Endothelial cell of hepatic sinusoid (primary cell): Measurements from ENCODE around the gene ABCA12.

Source experiments
- in situ Hi-C: cut with HindIII; loops from 2 replicates; pipeline ENCODE4 v1.10.0; 2017; ENCODE audit warnings: low sequenced_read_pairs

Gene ABCA12

DNA sequence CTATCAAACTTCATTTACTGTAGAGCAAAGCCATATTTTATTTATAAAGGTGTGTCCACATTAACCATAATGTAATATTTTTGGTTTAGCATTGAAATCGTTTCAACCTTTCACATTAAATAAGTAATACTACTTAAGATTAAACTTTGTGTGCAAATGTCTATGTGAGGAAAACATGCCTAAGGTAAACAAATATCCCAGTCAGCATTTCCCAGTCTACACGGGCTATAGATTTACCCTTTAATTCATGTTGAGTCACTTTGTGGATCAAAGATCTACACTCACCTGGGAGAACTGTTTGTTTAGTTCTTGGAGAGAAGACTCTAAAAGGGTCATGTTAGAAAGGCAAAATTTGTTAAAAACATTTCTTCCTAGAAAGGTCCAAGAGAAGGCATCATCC, 89.1 kb downstream of the ABCA12 start:
- in situ Hi-C loops = no loop called here

DNA sequence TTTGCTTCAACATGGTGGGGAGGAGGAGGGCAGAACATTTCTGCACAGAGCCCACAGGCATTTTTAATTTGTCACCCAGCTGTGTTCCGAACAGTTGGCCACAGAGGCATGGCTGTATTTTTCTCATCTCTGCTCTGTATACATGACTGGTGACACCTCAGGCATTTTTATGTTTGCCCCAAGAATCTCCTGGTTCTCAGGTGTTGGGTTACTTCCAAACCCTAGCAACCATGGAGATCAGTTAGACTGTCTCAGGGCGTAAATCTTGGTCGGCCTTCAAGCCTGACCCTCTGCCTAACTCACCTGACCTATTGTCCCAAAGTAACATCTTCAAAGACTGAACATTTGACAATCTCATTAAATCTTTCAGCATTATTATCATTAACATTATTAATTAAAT, 100.0 kb downstream of the ABCA12 start:
- in situ Hi-C loops = no loop called here

DNA sequence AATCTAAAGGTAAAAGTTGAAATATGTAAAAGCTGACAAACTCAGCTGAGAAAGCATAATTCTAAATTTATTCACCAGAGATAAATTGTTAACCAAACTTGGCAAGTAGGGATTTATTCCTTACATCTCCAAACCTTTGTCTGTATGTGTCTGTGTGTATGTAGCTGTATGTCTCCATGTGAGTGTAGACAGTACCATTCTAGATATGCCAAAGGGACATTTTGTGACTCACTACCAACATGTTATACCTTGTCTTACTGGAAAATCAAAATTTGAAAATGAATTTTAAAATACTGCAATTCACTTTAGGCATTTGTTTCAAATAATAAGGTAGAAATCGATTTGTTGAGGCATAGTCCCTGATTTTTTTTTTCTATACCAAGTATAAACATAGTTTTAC, 102.1 kb downstream of the ABCA12 start:
- in situ Hi-C loops = no loop called here

DNA sequence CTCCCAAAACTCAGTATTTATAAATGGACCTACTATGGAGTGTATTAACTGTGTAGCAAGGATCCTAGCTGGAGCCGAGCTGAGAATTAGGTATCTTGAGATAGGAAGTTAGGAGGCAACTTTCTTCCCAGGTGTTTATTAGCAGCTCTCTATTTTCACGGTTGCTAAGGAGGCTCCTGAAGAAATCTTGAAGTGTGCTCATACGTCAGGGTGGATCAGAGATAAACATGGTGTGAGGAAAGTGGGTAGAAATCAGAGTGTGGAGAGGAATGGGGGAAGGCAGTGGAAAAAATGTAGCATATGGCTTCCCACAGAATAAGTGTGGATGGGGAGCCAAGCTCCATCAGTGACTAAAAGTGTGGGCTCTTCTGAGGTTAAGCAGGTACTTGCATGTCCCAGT, 104.3 kb downstream of the ABCA12 start:
- in situ Hi-C loops = no loop called here

DNA sequence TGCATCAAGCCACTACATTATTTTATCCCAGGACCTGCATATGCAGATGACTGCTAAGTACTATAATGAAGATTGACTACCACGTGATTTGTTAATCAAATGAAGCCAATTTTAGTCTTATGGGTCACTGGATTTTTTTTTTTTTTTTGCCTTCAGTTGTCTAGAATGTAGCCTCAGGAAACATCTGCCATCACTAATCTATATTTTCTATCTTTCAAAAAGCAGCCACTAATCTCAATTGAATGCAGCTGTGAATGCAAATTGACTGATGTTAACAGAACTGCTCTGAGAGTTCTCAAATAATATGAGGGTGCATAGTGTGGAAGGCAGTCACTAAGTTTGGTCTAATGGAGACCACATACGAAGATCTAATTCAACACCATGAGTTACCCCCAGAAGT, 106.3 kb downstream of the ABCA12 start:
- in situ Hi-C loops = no loop called here

DNA sequence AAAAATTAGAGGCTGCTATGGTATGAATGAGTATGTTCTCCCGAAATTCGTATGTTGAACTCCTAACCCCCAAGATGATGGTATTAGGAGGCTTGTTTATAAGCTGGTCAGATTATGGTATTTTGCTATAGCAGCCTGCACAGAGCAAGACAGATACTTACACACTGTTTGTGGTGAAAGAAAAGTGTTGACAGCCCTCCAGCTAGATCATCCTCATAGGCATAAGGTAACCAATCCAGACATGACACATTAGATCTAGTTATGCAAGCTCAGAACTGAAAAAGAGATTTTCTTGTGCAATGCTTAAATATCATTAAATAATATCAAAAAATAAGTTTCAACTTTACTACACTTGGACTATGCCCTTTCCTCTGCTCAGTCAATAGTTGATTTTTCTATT, 107.1 kb downstream of the ABCA12 start:
- in situ Hi-C loops = no loop called here

DNA sequence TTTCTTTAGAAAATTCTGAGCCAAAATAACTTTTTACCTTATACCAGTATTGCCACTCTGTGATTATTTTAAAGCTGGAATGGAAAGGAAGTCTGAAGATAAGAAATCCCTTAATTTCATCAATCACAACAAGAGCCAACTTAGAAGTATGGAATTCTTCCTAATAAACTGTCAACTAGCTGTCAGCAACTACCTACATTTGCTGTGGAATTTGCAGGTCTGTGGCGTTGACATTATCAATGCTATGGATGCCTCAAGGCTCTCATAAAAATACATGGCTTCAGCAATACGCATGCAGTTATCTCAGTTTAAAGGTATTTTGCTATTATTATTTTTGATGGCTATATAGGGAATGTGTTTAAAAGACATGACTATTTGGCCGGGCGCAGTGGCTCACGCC, 108.5 kb downstream of the ABCA12 start:
- in situ Hi-C loops = no loop called here

DNA sequence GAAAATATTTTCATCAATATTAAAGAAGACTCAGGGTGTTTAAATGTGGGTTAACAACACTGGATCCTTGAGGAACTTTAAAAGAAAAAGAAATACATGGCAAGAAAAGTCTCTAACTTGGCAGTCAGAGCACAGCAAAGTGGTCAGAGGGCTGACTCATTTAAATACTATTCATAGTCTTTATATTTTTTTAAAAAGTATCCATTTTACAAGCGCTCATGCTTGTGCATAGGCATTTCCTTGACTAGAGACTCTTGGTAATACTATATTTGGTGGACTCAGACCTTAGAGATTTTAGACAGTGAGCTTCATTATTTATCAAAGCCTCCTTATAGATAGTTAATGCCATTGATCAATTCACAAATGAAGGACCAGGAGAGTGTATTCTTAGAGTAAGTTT, 110.2 kb downstream of the ABCA12 start:
- in situ Hi-C loops = no loop called here

DNA sequence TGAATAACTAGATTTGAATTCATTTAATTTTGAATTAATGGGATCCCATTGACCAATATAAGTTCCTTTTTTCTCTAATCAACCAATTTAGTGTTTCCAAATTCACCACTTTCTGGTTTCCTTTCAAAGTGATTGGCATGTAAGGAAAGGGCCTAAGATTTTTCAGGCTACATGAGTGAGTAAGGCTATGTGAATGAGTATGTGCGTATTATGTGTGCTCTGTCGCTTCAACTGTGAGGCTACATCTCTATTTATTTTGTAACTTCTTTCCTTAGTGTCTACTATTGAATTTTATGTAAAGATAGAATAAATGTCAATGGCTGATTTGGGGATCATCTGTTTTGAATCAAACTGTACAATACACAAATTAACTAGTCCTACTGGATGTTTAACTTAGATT, 110.6 kb downstream of the ABCA12 start:
- in situ Hi-C loops = no loop called here

DNA sequence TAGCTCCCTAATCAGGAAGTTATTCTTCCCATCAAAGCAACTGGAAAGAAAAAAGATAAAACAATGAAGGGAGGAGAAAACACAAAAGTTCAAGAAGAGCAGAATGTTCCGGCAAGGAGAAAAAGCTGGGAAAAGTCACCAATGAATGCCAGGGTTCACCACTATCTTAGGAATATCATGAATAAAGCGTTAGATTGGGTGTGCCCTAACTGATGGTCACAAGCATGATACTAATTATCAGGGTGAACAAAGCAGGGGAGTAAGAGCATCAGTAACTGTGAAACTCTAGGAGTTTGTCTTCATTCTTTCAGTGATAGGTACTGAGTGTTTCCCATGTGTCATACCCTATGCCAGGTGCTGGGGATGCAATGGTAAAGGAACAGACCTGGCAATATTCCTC, 115.5 kb downstream of the ABCA12 start:
- in situ Hi-C loops = no loop called here

DNA sequence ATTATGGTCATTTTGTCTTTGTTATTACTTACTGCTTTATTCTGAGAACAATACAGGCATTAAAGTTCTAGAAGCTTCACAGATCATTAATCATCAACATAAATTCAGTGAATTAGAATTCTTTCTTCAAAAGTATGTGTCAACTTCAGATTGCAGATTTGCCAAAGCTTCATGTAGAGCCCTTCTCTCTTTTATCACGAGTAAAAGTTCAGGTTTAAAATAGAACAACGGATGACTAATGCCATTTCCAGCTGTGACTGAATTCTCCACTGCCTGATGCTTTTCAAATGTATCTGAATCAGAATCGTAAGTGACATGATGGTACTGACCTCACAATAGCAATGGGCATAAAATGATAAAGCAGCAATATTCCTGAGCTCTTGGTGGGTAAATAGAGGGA, 116.0 kb downstream of the ABCA12 start:
- in situ Hi-C loops = no loop called here

DNA sequence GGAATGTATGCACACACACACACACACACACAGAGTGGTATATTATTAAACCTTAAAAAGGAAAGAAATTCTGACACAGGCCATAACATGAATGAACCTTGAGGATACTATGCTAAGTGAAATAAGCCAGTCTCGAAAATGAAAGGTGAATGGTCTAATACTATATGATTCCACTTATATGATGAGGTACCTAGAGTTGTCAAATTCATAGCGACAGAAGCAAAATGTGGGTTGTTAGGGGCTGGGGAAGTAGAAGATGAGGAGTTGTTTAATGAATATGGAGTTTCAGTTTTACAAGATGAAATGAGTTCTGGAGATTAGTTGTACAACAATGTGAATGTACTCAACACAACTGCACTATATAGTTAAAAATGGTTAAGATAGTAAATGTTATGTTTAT, 118.1 kb downstream of the ABCA12 start:
- in situ Hi-C loops = no loop called here

DNA sequence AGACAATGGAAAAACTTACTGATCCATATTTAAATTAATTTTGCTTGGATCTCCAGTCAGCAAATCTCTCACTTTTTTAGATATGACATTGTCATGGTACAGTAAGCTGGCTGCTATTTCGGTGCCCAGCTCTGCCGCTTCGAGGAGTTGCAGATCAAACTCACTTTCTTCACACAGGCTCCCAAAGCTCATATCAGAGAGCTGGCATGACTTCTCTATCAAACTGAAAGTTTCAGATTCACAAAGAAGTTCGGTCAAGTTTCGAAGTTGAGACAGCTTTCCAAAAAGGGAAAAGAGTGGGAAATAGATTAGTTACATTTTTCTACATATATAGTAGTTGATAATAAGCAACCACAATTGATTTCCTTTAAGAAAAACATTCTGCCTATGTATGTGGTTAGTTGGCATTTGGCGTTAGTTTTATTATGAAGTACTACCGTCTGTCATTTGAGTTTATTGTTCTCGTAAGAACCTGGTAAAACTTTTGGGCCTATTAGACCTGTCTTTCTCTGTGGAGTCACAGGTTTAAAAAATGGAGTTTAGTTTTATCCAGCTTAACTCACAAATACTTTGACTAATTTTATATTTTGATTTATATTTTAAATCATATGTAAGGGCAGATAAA, 118.8 kb downstream of the ABCA12 start:
- in situ Hi-C loops = no loop called here

DNA sequence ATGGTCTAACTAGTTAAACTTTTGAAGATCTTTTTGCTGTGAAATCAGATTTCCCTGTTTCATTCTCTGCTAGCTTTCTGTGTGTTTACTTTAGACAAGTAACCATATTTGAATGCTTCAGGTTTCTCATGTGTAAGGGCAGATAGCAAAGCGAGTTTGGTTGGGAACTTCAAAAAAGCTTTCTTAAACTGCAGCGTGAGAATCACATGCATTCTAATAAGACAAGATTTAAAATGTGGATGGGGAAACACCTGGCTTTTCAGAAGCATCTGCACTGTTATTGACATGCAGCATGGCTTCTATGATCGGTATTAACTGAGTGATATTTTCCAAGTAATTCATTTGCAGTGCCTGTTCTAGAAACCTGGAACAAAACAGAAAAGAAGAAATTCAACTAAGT, 119.3 kb downstream of the ABCA12 start:
- in situ Hi-C loops = no loop called here

DNA sequence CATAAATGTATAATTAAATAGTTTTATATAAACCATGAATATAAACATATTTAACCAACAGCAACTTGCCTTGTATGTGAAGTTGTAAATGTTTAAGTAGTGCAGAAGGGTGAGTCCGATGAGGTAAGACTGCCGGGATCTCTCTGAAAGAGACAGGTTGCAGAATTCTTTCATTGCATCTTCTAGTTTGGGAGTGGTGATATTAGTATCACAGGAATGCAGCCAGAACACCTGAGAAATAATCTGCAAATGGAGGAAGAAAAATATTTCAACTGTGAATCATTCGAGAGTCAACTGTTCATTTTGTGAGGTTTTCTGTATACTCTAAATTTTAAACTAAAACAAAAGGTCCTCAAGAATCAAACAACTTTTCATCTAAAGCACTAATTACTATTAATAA, 123.0 kb downstream of the ABCA12 start:
- in situ Hi-C loops = no loop called here

DNA sequence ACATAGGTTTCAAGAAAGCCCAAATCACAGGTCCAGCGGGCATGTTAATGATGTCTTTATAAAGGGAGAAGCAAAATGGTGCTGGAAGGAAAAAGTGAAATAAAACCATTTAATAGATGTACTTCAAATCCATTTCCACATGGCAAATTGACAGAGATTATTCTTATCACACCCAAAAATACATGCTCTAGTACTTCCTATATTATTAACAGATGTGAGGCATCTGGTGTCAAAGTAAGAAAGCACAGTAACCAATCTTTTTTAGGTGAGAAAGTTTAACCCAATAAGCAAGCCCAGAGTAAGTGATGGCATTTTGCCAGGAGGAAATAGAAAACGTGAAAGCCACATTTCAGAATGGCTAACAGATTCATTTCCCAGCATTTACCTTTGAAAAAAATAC, 128.0 kb downstream of the ABCA12 start:
- in situ Hi-C loops = no loop called here

DNA sequence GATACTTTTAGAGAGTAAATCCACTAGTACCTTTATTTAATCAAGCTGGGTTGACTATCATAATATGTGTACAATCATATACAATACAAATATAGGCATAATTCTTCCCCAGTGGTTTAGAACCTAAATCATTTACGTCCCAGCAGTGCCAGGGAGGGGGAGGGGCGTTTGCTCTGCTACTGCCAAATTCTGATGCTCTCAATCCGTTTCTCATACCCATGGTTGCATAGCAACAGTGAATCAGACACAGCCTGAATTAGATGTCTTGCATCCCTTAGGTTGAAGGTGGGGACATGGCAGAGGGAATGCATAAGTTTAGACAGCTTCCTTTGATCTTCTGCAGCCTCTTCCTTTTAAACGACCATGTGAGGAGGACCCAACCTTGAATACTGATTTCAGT, 135.4 kb downstream of the ABCA12 start:
- in situ Hi-C loops = no loop called here

DNA sequence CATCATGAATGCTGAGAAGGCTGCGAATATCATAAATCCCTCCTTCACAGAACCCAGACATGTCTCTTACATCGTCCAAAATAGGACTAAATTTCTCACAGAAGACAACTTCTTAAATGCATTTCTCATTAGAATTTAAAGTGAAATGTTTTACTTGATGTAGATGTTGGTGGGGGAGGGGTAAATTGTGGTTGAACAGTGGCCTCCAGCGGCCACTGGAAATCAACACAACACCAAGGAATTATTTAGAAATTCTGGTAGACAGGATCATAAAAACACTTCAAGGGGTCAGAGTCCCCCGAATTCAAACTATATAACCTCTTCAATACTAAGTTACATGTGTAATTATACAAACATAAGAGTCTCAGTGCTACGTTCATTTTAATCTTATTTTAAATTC, 135.9 kb downstream of the ABCA12 start:
- in situ Hi-C loops = no loop called here

DNA sequence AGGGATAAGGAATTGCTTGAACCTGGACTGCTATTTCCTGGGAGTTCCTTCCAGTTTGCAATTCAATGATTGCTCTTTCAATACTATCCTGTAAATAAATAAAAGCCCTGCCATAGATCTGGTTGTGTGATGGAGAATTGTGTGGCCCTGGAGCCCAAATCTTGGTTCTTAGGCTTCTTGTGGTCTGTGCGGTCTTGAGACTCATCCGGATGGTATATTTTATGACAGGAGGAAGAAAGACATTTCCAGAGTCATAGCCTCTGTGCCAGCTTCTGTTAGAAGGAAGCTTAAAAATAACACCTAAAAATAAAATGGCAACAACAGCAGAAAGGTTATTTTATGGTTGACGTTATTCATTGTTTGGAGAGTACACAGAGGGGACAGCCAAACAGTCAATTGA, 137.7 kb downstream of the ABCA12 start:
- in situ Hi-C loops = no loop called here

DNA sequence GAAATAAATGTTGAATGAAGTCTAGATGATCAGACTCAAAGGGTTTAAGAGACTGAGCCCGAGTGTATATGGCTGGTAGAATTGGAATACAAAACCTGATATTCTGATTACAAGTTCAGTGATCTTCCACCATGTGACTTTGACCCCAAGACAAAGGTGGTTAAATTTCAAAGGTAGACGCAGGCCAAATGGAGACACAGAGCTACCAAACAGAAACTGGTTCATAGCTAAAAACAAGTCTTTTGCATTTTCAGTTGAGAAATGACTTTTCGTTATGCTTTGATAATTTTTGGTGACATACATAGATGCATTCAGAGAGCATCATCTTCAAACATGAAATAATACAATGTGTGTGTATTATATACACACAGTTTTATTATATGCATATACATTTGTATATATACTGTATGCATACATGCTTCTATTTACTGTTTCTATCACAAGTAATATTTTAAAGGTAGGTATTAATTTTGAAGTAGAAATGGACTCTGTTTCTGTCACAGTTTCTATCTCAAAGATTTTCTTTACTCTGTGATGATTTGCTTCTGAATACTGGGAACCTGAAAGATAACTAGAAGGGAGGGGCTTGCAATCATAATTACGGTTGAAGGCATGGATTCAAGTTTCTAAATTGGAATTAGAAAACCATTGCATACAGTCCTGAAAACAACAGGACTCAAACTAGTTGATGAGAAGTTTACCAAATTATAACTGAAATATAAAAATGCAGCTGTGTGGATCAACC, 142.3 kb downstream of the ABCA12 start:
- in situ Hi-C loops = no loop called here

DNA sequence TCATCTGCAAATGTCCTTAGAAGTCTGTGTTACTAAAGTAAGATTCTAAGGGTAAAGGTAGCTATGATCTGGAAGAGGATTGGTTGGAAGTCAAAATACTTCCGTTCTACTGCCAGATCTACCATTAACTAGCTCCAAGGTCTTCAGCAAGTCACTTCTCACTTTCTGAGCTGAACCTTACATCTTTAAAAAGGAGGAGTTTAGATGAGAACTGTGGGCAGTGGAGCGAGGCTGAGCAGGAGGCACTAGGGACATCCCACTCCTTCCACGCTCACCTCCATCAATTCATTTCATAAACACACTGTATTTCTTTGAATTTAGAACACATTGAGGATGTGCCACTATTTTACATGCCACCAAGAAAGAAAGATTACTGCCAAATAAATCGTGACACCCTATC, 143.0 kb downstream of the ABCA12 start:
- in situ Hi-C loops = no loop called here

DNA sequence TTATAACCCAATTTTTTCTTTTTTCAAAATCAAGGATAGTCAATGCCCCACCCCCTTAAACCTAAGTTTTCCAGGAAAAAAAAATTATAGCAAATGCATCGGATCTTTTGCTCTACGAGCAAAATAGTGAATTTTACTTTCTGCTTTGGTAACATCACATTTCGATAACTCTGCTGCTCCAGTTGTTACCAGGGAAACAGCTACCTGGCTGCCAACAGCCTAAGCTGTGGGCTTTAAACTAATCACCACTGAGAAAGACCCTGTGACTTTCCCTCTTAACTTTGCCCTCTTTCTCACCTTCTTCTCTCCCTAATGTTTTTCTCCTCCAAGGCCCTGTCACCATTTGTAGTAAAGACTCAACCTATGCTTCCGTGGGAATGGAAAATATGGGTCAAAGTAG, 145.5 kb downstream of the ABCA12 start:
- in situ Hi-C loops = no loop called here

DNA sequence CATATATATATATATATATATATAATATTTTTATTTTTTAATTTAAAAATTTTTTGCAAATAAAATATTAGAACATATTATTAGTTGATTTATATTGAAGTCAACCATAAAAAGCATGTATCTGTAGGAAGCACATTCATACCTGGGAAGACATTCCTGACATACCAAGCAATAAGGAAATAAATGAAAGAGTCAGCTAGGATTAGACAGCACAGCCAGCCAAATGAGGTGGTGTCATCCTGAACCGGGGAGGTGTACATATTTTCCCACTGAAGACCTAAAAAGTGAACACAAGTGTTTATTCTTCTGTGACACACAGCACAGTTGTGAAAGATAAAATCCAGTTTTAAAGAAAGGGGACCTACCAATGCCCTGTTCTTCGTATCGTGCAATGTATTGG, 149.2 kb downstream of the ABCA12 start:
- in situ Hi-C loops = no loop called here
